NCI-H2227 (cell line): Measurements from ENCODE around the gene NUP133.
"Not testable (repeated sequence)": the region's sequence is repeated elsewhere in the genome, so short reads cannot be mapped to it uniquely, and the experiment has no call there.

Experiments used
- DNase-seq: peaks from one replicate; lab custom pipeline; 2025; ENCODE audit not compliant: unreplicated experiment; lab: John Stamatoyannopoulos, UW

NUP133 gene

DNA sequence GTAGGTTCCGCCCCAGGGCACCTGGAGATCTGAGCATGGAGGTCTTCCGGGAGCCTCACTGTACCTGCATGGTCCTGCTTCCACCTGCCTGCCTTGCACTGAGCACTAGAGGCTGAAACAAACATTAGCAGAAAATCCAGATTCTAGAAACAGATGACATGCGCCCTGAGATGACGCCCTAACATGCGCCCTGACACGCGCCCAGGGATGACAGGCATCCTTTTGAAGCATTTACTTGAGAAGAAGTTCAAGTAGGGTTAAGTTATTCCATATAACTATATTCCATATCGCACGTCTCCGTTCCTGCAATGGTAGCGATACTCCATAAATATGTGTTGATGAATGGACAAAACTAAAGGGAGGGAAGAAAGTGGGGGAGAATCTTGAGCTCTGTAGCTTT lies 87.9 kb downstream of the NUP133 start:
- no peak for DNase-seq

DNA sequence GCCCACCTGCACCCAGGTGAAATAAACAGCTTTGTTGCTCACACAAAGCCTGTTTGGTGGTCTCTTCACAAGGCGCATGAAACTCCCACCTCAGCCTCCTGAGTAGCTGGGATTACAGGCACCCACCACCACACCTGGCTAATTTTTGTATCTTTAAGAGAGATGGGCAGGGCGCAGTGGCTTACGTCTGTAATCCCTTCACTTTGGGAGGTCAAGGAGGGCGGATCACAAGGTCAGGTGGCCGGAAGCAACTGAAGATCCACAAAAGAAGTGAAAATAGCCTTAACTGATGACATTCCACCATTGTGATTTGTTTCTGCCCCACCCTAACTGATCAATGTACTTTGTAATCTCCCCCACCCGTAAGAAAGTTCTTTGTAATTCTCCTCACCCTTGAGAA lies 89.6 kb downstream of the NUP133 start:
- not testable (repeated sequence) for DNase-seq

DNA sequence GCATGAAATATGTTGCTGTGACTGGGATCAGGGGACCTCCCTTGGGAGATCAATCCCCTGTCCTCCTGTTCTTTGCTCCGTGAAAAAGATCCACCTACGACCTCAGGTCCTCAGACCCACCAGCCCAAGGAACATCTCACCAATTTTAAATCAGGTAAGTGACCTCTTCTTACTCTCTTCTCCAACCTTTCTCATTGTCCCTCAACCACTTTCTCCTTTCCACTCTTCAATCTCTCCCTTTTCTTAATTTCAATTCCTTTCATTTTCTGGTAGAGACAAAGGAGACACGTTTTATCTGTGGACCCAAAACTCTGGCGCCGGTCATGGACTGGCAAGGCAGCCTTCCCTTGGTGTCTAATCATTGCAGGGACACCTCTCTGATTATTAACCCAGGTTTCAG lies 95.3 kb downstream of the NUP133 start:
- not testable (repeated sequence) for DNase-seq

DNA sequence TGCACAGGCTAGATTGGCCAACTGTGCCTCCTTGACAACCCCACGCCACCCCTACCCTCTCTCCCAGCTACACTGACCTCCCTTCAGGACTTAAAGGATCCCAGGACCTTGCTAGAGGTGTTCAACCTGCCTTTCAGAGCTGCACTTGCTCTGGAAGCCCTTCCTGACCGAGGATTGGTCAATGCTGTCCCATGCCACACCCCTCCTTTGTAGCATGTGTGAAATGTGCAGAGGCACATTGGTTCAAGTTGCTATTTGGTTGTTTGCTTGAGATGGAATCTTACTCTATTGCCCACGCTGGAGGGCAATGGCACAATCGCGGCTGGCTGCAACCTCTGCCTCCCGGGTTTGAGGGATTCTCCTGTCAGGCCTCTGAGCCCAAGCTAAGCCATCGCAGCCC lies 96.1 kb downstream of the NUP133 start:
- no peak for DNase-seq

DNA sequence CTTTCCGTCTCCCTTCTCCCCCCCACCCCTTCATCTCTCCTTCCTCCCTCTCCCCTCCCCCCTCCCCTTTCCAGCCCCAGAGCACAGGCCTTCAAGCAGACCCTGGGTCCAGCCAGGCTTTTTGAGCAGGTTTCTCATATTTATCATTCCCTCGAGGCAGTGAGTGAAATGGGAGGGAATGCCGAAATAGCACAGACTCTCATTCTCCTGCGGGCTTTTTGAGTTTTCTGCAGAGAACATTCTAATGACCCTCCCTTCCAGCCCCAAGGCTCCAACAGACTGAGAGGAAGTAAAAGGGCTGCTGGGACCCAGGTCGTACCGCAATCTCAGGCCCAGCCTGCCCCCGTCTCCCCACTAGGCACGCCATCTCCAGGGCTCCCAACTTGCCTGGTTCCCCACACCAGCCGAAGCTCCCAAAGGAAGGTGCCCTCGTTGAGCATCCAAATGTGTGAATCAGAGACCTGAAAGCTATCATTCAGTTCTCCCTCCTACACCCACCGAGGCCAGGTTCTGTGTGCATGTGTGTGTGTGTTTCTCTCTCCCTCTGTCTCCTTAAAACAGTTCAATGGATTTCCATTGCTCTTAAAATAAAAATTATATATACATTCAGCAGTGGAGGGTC lies 96.6 kb downstream of the NUP133 start:
- no peak for DNase-seq

DNA sequence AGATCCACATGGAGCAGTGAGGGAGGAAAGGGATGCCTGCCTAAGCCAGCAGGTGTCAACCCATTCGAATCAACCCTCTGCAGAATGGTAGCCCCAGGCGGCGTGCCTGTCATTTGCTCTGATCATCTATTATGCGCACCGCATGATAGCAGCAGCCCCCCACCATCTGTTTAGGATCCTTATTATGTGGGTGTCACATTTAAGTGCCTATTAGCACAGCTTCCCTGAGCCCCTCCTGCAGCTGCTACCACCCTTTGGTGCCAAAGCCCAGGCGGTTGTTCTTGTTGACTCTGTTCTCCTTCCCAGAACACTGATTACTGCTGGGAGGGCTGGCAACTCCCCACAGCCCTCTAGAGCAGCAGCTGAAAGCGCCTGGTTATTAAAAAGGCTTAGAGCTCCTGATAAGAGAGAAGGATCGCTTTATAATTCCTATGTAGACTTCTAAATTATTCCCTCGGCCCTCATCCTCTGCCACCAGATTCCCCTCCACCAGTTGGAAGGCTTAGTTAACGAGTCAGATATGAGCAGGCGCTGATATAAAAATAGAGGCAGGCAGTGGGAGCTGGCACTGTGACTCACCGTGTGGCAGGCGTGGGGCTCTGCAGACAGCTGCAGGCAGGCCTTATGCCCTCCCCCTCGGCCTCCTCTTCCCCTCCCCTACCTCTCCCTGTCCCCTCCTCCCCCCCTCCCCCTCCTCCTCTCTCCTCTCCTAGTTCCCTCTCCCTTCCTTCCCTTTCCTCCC lies 97.3 kb downstream of the NUP133 start:
- peak; percentile 96 for DNase-seq

DNA sequence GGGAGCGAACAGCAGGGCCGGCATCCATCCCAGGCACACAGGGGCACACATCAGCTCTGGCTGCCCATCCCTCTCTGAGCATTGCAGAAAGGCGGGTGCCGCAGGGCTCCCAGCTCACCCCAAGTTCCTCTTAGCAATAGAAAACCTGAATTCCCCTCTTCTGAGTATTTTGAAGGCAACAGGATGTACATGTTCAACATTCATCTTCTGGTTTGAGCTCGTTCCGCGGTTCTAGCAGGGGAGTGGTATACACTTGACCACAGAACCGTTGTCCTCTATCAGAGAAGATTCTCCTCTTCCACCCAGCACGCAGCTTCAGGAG lies 97.8 kb downstream of the NUP133 start:
- DNase-seq, result no peak

DNA sequence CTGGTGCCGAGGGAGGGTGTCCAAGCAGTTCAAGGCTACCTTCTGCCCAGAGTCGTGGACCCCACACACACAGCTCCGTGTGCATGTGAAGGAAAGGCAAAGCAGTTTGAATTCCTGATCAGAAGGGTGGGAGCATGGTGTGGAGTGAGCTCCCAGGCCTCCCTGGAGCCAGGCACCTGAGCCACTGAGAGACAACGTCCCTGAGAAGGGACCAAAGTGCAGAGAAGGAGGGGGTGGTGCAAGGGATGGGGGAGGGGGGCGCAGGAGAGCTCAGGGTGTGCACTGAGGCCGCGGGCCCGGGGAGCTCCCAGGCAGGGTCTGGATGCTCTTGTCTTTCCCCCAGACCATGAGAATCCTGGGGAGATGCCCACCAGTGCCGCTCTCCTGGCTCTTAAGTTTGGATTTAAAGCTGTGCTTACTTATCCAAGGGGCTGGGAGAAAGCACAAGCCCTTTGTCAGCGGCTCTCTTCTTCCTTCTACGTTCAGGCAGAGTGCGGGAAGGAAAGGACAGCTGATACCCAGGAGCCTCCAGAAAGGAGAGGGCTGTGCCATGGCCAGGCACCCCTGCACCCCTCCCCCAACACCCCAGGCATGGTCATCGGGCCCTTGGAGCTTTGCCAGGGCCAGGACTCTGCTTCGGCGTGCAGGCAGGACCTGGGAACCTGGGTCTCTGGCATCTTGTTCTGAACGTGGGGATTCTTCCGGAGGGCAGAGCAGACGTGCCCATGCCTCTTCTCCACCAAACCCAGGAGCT lies 98.3 kb downstream of the NUP133 start:
- peak; percentile 48 for DNase-seq

DNA sequence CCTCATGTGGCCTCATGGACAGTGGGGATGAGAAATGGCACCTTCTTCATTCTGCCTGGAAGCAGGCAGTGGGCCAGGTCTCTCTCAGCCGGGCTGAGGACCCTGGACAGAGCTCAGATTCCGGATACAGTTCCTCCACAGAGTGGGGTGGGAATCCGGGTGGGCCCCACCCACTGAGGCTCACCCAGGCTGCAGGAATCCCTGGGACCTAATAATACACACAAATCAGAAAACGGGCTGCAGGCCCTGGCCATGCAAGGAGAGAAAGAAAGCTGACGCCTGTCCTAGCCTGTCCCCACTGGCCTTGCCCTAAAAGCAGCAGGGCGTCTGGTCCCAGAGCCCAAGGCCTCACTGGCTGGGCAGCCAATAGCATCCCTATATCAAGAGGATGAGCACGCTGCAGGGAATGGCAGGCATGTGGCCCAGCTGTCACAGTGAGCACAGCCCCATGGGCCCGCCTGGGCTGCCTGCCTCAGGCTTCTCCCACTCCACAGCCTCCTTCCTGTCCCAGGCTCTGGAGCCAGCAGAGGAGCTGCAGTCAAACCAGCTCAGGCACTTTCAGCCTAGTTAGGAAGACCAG lies 99.6 kb downstream of the NUP133 start:
- peak; percentile 12 for DNase-seq

DNA sequence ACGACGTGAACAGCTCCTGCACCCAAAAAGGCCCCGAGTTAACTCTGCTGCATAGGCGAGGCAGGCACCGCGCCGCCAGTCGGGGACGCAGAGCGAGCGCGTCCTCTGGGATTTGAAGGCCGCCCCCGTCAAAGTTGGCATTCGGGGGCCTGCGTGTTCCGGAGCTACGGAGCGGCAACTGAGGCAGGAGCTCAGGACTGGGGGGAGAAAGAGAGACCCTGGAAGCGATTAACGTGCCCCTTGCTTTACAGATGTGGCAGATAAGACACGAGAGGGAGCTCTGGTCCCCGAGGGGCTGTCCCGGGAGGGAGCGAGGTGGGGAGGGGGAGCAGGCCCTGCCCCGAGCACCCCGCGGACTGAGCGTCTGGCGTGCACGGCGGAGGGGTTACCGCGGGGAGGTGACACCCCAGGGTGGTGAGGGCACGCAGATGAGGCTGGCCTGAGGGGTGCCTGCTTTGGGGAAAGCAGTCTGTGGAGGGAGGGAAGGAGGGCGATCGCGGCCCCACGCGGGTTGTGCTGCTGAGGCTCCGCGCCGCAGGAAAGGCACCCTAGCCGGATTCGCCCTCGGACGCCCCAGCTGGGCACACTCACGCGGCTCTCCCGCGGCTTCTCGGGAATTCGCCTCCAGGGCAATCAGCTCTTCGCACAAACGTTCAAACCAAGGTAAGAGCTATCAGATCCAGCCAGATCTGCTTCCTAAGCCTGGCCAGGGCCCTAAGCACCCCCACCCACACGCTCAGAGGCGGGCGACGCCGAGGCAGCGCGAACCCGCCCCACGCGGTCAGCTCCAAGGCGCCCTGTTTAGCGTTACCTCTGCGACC lies 100.7 kb downstream of the NUP133 start:
- DNase-seq, result no peak

DNA sequence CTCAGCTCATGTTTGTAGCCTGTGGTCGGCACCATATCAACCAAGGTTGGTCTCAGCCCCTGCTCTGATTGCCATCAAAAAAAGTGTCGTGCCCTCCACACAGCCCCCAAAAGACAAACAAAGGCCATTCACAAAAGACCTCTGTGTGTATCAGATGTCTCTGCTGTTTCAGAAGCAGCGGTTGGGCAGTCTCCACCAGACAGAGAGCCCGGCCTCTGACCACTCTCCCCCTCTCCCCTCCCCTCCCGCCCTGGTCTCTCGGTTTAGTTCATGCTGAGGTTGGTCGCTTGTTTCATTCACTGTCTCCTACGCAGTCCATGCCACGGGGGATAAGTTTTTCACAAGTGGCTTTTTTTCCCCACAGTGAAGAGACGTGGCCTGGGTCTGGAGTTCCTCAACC lies 101.3 kb downstream of the NUP133 start:
- no peak for DNase-seq

DNA sequence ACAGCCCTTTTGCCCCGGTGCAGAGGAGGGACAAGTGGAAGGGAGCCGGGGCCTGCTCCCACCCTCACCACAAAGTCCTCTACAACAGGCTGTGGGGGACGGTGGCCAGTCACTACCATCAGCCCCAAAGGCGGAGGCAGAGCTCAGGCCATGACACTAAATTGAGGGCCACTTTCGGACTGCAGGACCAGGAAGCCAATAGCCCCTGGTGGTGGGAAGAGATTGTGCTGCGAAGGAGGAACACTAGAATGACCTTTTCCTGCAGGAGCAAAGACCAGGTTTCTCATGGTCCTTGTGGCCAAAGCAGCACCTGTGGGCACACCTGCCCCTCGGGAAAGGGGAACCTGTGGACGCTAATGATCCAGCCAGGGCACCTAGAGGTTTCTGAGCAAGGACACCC lies 104.6 kb downstream of the NUP133 start:
- no peak for DNase-seq

DNA sequence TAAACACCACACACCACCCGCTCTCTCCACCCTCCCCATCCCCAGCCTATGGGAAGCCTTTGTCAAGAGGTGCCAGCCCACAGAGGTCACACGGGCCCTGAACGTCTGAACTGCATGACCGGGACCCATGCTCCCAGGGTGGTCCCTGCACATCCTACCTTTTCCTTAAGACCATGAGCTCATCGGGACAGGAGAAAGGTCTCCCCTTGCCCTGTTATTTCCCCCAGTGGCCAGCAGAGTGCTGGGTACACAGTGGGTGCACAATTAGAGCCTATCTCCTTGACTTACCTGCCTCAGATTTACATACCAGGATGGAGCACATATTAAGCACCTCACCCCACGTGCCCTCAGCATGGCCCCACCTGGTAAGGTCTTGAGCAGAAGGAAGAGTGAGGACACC lies 105.1 kb downstream of the NUP133 start:
- DNase-seq, result no peak

DNA sequence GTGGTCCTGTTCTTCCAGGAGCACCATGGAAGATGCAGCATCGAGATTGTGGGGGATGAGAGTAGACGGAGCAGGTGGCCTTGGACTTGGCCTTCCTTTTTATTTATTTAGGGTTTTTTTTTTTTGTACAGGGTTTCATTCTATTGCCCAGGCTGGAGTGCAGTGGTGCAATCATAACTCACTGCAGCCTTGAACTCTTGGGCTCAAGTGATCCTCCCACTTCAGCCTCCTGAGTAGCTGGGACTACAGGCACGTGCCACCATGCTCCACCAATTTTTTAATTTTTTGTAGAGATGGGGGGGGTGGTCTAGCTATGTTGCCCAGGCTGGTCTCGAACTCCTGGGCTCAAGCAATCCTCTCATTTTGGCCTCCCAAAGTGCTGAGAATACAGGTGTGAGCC lies 105.8 kb downstream of the NUP133 start:
- DNase-seq, result not testable (repeated sequence)

DNA sequence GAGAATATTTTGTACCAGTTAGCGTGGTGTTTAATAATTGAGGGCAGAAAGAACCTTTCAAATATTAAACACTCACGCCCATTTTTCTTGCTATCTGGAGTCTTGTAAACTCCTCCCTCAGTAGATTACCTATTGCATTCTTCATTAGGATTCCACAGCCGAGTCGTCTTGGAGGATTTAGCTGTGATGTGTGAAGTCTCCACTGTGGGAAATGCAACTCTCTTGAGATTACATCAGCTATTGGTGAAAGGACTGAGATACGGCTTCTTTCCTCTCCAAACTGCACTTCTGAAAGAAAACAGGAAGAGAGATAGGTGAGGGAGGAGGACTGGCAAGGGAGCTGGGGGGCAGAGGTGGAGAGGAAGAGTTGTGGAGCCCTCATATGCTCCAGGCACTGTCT lies 110.4 kb downstream of the NUP133 start:
- no peak for DNase-seq

DNA sequence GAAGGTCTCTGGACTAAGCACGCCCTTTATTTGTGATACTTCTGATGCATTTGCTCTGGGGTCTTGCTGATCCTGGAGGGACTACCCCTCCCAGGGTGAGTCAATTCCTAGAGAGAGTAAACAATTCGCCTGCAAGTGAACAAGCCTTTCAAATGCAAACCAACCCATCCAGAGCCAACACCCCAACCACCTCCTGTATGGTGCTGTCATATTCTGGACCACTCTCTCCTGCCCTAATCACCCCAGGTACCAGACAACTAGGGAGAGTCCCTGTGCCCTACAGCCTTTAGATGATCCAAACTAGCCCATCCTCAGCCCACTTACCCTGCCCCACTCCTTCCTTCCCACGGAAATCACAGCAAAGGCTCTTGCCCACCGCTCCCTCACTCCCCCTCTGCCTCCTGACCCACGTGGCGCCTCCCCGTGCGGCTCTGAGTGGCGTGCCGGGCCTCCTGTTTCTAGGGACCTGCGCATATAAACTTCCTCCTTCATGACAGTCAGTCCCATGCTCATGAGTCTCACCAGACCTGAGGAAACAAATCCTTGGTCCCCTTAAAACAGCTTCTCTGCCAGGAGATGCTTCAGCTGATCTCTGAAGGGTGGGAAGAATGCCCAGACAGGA lies 111.4 kb downstream of the NUP133 start:
- DNase-seq, result no peak

DNA sequence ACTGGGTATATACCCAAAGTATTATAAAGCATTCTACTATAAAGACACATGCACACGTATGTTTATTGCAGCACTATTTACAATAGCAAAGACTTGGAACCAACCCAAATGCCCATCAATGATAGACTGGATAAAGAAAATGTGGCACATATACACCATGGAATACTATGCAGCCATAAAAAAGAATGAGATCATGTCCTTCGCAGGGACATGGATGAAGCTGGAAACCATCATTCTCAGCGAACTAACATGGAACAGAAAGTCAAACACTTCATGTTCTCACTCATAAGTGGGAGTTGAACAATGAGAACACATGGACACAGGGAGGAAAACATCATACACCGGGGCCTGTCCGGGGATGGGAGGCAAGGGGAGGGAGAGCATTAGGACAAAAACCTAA lies 113.6 kb downstream of the NUP133 start:
- not testable (repeated sequence) for DNase-seq

DNA sequence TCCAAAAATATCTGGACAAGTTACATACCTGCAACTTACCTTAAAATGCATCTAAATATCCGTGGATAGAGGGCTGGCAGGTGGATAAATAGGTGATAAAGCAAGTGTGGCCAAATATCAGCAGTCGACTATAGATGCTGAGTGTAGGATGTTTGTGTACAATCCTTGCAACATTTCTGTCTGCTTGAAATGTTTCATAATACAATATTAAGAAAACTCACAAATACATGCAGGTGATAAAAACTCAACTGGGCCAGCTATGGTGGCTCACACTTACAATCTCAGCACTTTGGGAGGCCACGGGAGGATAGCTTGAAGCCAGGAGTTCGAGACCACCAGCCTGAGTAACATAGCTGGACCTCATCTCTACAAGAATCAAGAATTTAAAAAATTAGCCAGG lies 115.2 kb downstream of the NUP133 start:
- no peak for DNase-seq
